ENCODE results near the gene KRT86.
"Not testable (repeated sequence)": the region's sequence is repeated elsewhere in the genome, so short reads cannot be mapped to it uniquely, and the experiment has no call there.

KRT86 gene

GRCh38 chr12:52247622-52248540 lies 26.6 kb upstream of the KRT86 start:
- no peaks in the 10 kb centered on the region for H3K27me3 ChIP-seq (replicated peaks; ENCODE audit: control insufficient read depth, insufficient read depth, low read length)
- H3K9me3 ChIP-seq (ENCODE audit: control insufficient read depth, low read length), result no peaks in the 10 kb centered on the region
- H3K36me3 ChIP-seq (ENCODE audit: control insufficient read depth, insufficient read depth, low read length, severe bottlenecking), result no peaks in the 10 kb centered on the region
- no peak overlapping the region for H3K4me3 ChIP-seq (ENCODE audit: low read length)
- H3K4me1 ChIP-seq (ENCODE audit: control insufficient read depth, insufficient read depth, low read length), result peaks cover 42% of the 10 kb centered on the region
- DNase-seq (ENCODE audit: low read depth), result no peak
- H3K9ac ChIP-seq (ENCODE audit: low read length), result no peak overlapping the region

GRCh38 chr12:52248541-52249461 lies 25.6 kb upstream of the KRT86 start:
- Histone ChIP-seq H3K4me3 (ENCODE audit: low read length) (no peak overlapping the region), H3K27me3 (replicated peaks; ENCODE audit: control insufficient read depth, insufficient read depth, low read length) (peaks cover 2% of the 10 kb centered on the region), H3K9ac (ENCODE audit: low read length) (no peak overlapping the region), H3K4me1 (ENCODE audit: control insufficient read depth, insufficient read depth, low read length) (peaks cover 33% of the 10 kb centered on the region), H3K36me3 (ENCODE audit: control insufficient read depth, insufficient read depth, low read length, severe bottlenecking) (no peaks in the 10 kb centered on the region), H3K9me3 (ENCODE audit: control insufficient read depth, low read length) (no peaks in the 10 kb centered on the region)
- peak; percentile 42 for DNase-seq (ENCODE audit: low read depth)

- H3K9ac ChIP-seq (ENCODE audit: low read length), result no peak overlapping the region
- DNase-seq (ENCODE audit: low read depth), result no peak
- no peak overlapping the region for H3K4me3 ChIP-seq (ENCODE audit: low read length)
- H3K27me3 ChIP-seq (replicated peaks; ENCODE audit: control insufficient read depth, insufficient read depth, low read length), result peaks cover 10% of the 10 kb centered on the region
- H3K4me1 ChIP-seq (ENCODE audit: control insufficient read depth, insufficient read depth, low read length), result peaks cover 25% of the 10 kb centered on the region
- no peaks in the 10 kb centered on the region for H3K36me3 ChIP-seq (ENCODE audit: control insufficient read depth, insufficient read depth, low read length, severe bottlenecking)
- no peaks in the 10 kb centered on the region for H3K9me3 ChIP-seq (ENCODE audit: control insufficient read depth, low read length)
Measured at GRCh38 chr12:52249511-52250047, 24.9 kb upstream of the KRT86 start.

GRCh38 chr12:52250048-52250990 lies 24.1 kb upstream of the KRT86 start:
- H3K36me3 ChIP-seq (ENCODE audit: control insufficient read depth, insufficient read depth, low read length, severe bottlenecking), result no peaks in the 10 kb centered on the region
- H3K27me3 ChIP-seq (replicated peaks; ENCODE audit: control insufficient read depth, insufficient read depth, low read length), result peaks cover 17% of the 10 kb centered on the region
- DNase-seq (ENCODE audit: low read depth), result no peak
- H3K4me3 ChIP-seq (ENCODE audit: low read length), result no peak overlapping the region
- peaks cover 24% of the 10 kb centered on the region for H3K4me1 ChIP-seq (ENCODE audit: control insufficient read depth, insufficient read depth, low read length)
- no peaks in the 10 kb centered on the region for H3K9me3 ChIP-seq (ENCODE audit: control insufficient read depth, low read length)
- H3K9ac ChIP-seq (ENCODE audit: low read length), result no peak overlapping the region

- H3K4me1 ChIP-seq (ENCODE audit: control insufficient read depth, insufficient read depth, low read length), result peaks cover 23% of the 10 kb centered on the region
- H3K4me3 ChIP-seq (ENCODE audit: low read length), result no peak overlapping the region
- H3K9me3 ChIP-seq (ENCODE audit: control insufficient read depth, low read length), result no peaks in the 10 kb centered on the region
- peaks cover 29% of the 10 kb centered on the region for H3K27me3 ChIP-seq (replicated peaks; ENCODE audit: control insufficient read depth, insufficient read depth, low read length)
- H3K9ac ChIP-seq (ENCODE audit: low read length), result no peak overlapping the region
- no peaks in the 10 kb centered on the region for H3K36me3 ChIP-seq (ENCODE audit: control insufficient read depth, insufficient read depth, low read length, severe bottlenecking)
- no peak for DNase-seq (ENCODE audit: low read depth)
Measured at GRCh38 chr12:52251367-52252051, 22.9 kb upstream of the KRT86 start.

- peaks cover 34% of the 10 kb centered on the region for H3K27me3 ChIP-seq (replicated peaks; ENCODE audit: control insufficient read depth, insufficient read depth, low read length)
- not testable (repeated sequence) for H3K36me3 ChIP-seq (ENCODE audit: control insufficient read depth, insufficient read depth, low read length, severe bottlenecking); DNase-seq (ENCODE audit: low read depth); H3K4me3 ChIP-seq (ENCODE audit: low read length); H3K9ac ChIP-seq (ENCODE audit: low read length); H3K9me3 ChIP-seq (ENCODE audit: control insufficient read depth, low read length)
- peaks cover 16% of the 10 kb centered on the region for H3K4me1 ChIP-seq (ENCODE audit: control insufficient read depth, insufficient read depth, low read length)
Measured at GRCh38 chr12:52252175-52252615, 22.2 kb upstream of the KRT86 start.

GRCh38 chr12:52252728-52253343 lies 21.6 kb upstream of the KRT86 start:
- Histone ChIP-seq H3K4me1 (ENCODE audit: control insufficient read depth, insufficient read depth, low read length) (peaks cover 10% of the 10 kb centered on the region), H3K4me3 (ENCODE audit: low read length) (no peak overlapping the region), H3K27me3 (replicated peaks; ENCODE audit: control insufficient read depth, insufficient read depth, low read length) (peaks cover 41% of the 10 kb centered on the region), H3K36me3 (ENCODE audit: control insufficient read depth, insufficient read depth, low read length, severe bottlenecking) (no peaks in the 10 kb centered on the region), H3K9ac (ENCODE audit: low read length) (no peak overlapping the region), H3K9me3 (ENCODE audit: control insufficient read depth, low read length) (no peaks in the 10 kb centered on the region)
- DNase-seq (ENCODE audit: low read depth), result no peak

- Histone ChIP-seq H3K4me1 (ENCODE audit: control insufficient read depth, insufficient read depth, low read length) (peaks cover 7% of the 10 kb centered on the region), H3K4me3 (ENCODE audit: low read length) (no peak overlapping the region), H3K9me3 (ENCODE audit: control insufficient read depth, low read length) (no peaks in the 10 kb centered on the region), H3K36me3 (ENCODE audit: control insufficient read depth, insufficient read depth, low read length, severe bottlenecking) (no peaks in the 10 kb centered on the region), H3K27me3 (replicated peaks; ENCODE audit: control insufficient read depth, insufficient read depth, low read length) (peaks cover 45% of the 10 kb centered on the region), H3K9ac (ENCODE audit: low read length) (no peak overlapping the region)
- DNase-seq (ENCODE audit: low read depth), result no peak
Measured at GRCh38 chr12:52253391-52254179, 20.9 kb upstream of the KRT86 start.

GRCh38 chr12:52254180-52254964 lies 20.1 kb upstream of the KRT86 start:
- H3K4me1 ChIP-seq (ENCODE audit: control insufficient read depth, insufficient read depth, low read length), result no peaks in the 10 kb centered on the region
- no peak for DNase-seq (ENCODE audit: low read depth)
- H3K9me3 ChIP-seq (ENCODE audit: control insufficient read depth, low read length), result no peaks in the 10 kb centered on the region
- no peaks in the 10 kb centered on the region for H3K36me3 ChIP-seq (ENCODE audit: control insufficient read depth, insufficient read depth, low read length, severe bottlenecking)
- peaks cover 53% of the 10 kb centered on the region for H3K27me3 ChIP-seq (replicated peaks; ENCODE audit: control insufficient read depth, insufficient read depth, low read length)
- H3K9ac ChIP-seq (ENCODE audit: low read length), result no peak overlapping the region
- no peak overlapping the region for H3K4me3 ChIP-seq (ENCODE audit: low read length)
